Subcutaneous abdominal adipose tissue (tissue), 5 donors: Measurements from ENCODE around the gene TRAPPC3.

ENCODE experiments used
- H3K27ac ChIP-seq: one replicate; pipeline ENCODE4 v1.7.0; 2013; ENCODE audit warnings: low read depth, mild to moderate bottlenecking, inconsistent platforms, low read length, moderate library complexity
- H3K27me3 ChIP-seq, 5 donors: one replicate each; pipeline ENCODE4 v1.7.0; 2013; ENCODE audit warnings: low read length in 5 of 5, inconsistent platforms in 1 of 5; ENCODE audit not compliant: control insufficient read depth in 5 of 5, insufficient read depth in 4 of 5
- H3K36me3 ChIP-seq, 5 donors: one replicate each; pipeline ENCODE4 v1.7.0; 2013; ENCODE audit warnings: low read length in 5 of 5; ENCODE audit not compliant: control insufficient read depth in 5 of 5, insufficient read depth in 5 of 5
- H3K4me1 ChIP-seq, 5 donors: one replicate each; pipeline ENCODE4 v1.7.0; 2013; ENCODE audit warnings: low read length in 5 of 5, mild to moderate bottlenecking in 3 of 5, moderate library complexity in 1 of 5; ENCODE audit not compliant: control insufficient read depth in 5 of 5, insufficient read depth in 5 of 5
- H3K4me3 ChIP-seq, 5 donors: one replicate each; pipeline ENCODE4 v1.7.0; 2013; ENCODE audit warnings: low read length in 5 of 5, low read depth in 1 of 5
- H3K9ac ChIP-seq, 5 donors: one replicate each; pipeline ENCODE4 v1.7.0; 2013; ENCODE audit warnings: low read length in 5 of 5, mild to moderate bottlenecking in 4 of 5, moderate library complexity in 3 of 5
- H3K9me3 ChIP-seq, 5 donors: one replicate each; pipeline ENCODE4 v1.7.0; 2013; ENCODE audit warnings: low read length in 5 of 5; ENCODE audit not compliant: control insufficient read depth in 5 of 5
- donor health status: healthy.
- donor health status: healthy.
- donor health status: healthy.
- donor health status: healthy.
- donor health status: healthy.

The TRAPPC3 gene

DNA sequence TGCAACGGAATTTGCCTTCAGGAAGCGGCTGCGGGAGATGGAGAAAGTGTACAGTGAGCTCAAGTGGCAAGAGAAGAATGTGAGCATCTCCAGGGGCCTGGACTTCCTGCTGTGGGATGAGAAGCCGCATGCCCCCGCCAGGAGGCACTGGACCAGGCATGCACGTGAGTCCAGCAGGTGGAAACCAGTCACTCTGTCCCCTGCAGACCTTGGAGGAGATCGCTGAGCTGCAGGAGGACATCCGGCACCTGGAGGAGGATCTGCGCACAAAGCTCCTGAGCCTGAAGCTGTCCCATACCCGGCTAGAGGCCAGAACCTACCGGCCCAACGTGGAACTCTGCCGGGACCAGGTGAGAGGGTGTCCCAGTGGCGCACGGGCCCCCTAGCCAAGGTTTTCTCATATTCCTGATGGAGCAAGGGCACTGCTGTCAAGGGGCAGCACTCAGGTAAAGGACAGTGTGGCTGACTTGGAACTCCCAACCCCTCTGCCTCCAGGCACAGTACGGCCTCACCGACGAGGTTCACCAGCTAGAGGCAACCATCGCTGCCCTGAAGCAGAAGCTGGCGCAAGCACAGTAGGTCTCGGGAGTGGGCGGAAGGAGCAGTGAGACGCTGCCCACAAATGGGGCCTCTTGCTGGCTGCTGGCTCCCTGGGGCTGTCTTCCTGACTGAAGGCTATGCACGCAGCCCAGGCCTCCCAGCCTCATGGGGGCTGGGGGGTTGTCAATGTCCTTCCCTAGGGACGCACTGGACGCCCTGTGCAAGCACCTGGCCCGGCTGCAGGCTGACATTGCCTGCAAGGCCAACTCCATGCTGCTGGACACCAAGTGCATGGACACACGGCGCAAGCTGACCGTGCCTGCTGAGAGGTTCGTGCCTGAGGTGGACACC, 61.8 kb downstream of the TRAPPC3 start:
- Histone ChIP-seq H3K36me3 (peaks cover 0 to 17% (median 16%) of the 10 kb centered on the region in 5 donors), H3K4me3 (peak overlapping the region in 2 of 5 donors; percentile 19 to 94), H3K27ac (no peak overlapping the region), H3K4me1 (peaks cover 4 to 41% (median 28%) of the 10 kb centered on the region in 5 donors), H3K9ac (no peak overlapping the region), H3K27me3 (peaks cover 0 to 13% (median 4%) of the 10 kb centered on the region in 5 donors), H3K9me3 (no peaks in the 10 kb centered on the region)
